Sigmoid colon (tissue), 7 donors: ENCODE measurements around the gene GNB2. TPM values are rescaled to one million over a fixed set of nuclear protein-coding genes. Genes with fewer than 3 reads are reported as not detected.
A peak's percentile ranks its signal among the peaks of the same experiment; 100 is the strongest.
"Not testable (repeated sequence)": the region's sequence is repeated elsewhere in the genome, so short reads cannot be mapped to it uniquely, and the experiment has no call there.

Experiments
- DNase-seq: peaks from one replicate; pipeline ENCODE4 v3.0.0-alpha.2; 2019
- H3K27ac ChIP-seq, 4 donors: fragments of 200-600 bp; sonication (generic); one replicate each; pipeline ENCODE4 v1.5.1; 2016 to 2019; ENCODE audit warnings: mild to moderate bottlenecking in 1 of 4
- H3K27me3 ChIP-seq, 3 donors: fragments of 200-600 bp; sonication (generic); one replicate each; pipeline ENCODE4 v1.5.1; 2019; ENCODE audit warnings: mild to moderate bottlenecking in 1 of 3
- H3K36me3 ChIP-seq, 4 donors: fragments of 200-600 bp; sonication (generic); one replicate each; pipeline ENCODE4 v1.5.1; 2016 to 2019
- H3K4me1 ChIP-seq, 4 donors: fragments of 200-600 bp; sonication (generic); one replicate each; pipeline ENCODE4 v1.5.1; 2017 to 2019
- H3K4me3 ChIP-seq, 4 donors: fragments of 200-600 bp; sonication (generic); one replicate each; pipeline ENCODE4 v1.5.1; 2017 to 2019; ENCODE audit warnings: mild to moderate bottlenecking in 2 of 4, moderate library complexity in 1 of 4
- H3K9me3 ChIP-seq, 4 donors: fragments of 200-600 bp in 3 of 4; sonication (generic) in 3 of 4; one replicate each; pipeline versions ENCODE4 v1.5.1 to v1.6.1; 2013 to 2019
- EP300 ChIP-seq, 4 donors: sonication (generic); formaldehyde crosslinking; IDR thresholded peaks; one replicate each; pipeline ENCODE4 v1.6.1; 2017; ENCODE audit warnings: antibody characterized with exemption in 4 of 4
- POLR2A ChIP-seq, 2 donors: fragments of 450-650 bp; IDR thresholded peaks; one replicate each; pipeline ENCODE4 v1.6.1; 2016; ENCODE audit warnings: antibody characterized with exemption in 2 of 2, mild to moderate bottlenecking in 2 of 2, moderate library complexity in 2 of 2
- POLR2AphosphoS5 ChIP-seq, 4 donors: sonication (generic); formaldehyde crosslinking; IDR thresholded peaks; one replicate each; pipeline ENCODE4 v1.6.1; 2017; ENCODE audit warnings: antibody characterized with exemption in 4 of 4
- WGBS, 2 donors: extraction: QIAGEN DNeasy Blood & Tissue Kit; methylation state at CpG; one replicate each; pipeline ENCODE4 v1.1.7; 2013; 5-methylcytosine and 5-hydroxymethylcytosine counted together
- intact Hi-C: fragments of 100-400 bp; cut with DNase I; formaldehyde crosslinking; loops from one replicate; pipeline ENCODE4 v1.15.1; 2023
- polyA plus RNA-seq, 3 donors: library from polyadenylated mRNA; stranded (reverse); fragments of 200-250 nt; gene quantifications; one replicate each; pipeline ENCODE4 v1.2.3, GENCODE V29; 2013
- total RNA-seq, 4 donors: library from RNA; depleted of rRNA; stranded (reverse); fragments of >200 nt; gene quantifications; one replicate each; pipeline ENCODE4 v1.1.0, GENCODE V29; 2016
- TF ChIP-seq, protein P1 (sequence below), 4 experiments: fragments of 450-650 bp in 3 of 4; fragments of 200-600 bp in 1 of 4; IDR thresholded peaks; one replicate each; pipeline ENCODE4 v1.5.1; 2016 to 2019; ENCODE audit warnings: antibody characterized with exemption in 4 of 4, mild to moderate bottlenecking in 3 of 4, moderate library complexity in 2 of 4
- donor health status: healthy with polysubstance abuse.
- donor health status: Bipolar disorder and iron deficiency.
- donor health status: healthy.

Gene GNB2
- total and polyA plus RNA-seq, 7 donors, result 133 to 286 (median 199) TPM

DNA sequence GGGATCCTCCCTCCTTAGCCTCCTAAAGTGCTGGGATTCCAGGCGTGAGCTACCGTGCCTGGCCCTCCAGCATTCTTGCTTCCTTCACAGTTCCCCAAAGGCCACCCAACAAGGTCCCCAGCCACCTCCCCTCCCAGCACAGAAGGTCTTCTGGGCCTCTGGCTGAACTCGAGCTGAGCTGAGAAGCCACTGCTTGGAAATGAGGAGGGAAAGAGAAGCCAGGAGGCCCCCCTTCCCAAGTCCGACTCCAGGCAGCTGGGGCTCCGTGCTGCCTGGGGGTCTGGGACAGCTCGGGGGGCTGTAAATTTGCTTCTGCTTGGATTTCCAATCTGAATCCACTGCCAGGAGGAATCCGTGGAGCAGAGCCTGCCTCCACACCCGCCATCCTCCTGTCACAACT, 41.2 kb downstream of the GNB2 start:
- Histone ChIP-seq H3K27ac (no peak overlapping the region), H3K36me3 (no peaks in the 10 kb centered on the region), H3K9me3 (no peaks in the 10 kb centered on the region), H3K4me1 (no peaks in the 10 kb centered on the region), H3K4me3 (no peak overlapping the region), H3K27me3 (peaks cover under 1 to 13% (median 5%) of the 10 kb centered on the region in 3 donors)
- intact Hi-C loops, result no loop called here
- WGBS, 2 donors, result 77 to 80% methylated on average over 8 of the region's 8 CpGs
- DNase-seq, result no peak
- TF ChIP-seq POLR2AphosphoS5 (IDR thresholded peaks at IDR 0.05), result no peak

DNA sequence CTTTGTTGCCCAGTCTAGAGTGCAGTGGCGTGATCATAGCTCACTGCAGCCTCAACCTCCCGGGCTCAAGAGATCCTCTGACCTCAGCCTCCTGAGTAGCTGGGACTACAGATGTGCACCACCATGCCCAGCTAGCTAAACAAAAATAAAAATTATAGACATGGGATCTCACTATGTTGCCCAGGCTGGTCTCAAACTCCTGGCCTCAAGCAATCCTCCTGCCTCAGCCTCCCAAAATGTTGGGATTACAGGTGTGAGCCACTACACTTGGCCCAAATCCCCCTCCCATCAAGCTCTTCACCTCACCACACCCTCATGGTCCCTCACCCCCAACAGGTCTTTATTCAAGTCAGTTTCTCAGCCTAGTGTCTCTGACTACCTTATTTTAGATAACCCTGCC, 43.5 kb downstream of the GNB2 start:
- H3K4me1 ChIP-seq, intact Hi-C loops, H3K9me3 ChIP-seq, H3K27ac ChIP-seq, H3K36me3 ChIP-seq, H3K4me3 ChIP-seq, DNase-seq: not testable (repeated sequence)
- WGBS, 2 donors, result 95 to 96% methylated on average over 2 of the region's 2 CpGs
- peaks cover 22 to 36% (median 23%) of the 10 kb centered on the region in 3 donors for H3K27me3 ChIP-seq

GRCh38 chr7:100719523-100720278, 46.2 kb downstream of the GNB2 start:
- intact Hi-C loops, result no loop called here
- WGBS, 2 donors, result 7 to 44% methylated on average over 8 of the region's 8 CpGs
- peaks cover 26 to 58% (median 27%) of the 10 kb centered on the region in 3 donors for H3K27me3 ChIP-seq

GRCh38 chr7:100720279-100720670, 46.7 kb downstream of the GNB2 start, which contains the start of gene EPO:
TSS of gene EPO (plus strand) at chr7:100720468. CDS start at chr7:100720981, 513 bp downstream.
- H3K4me3 ChIP-seq, result peak within 1 kb of the TSS in 2 of 4 donors; percentile 5
- H3K36me3 ChIP-seq, result no peaks in the 10 kb centered on the region
- WGBS, 2 donors, result 3 to 4% methylated on average over 21 of the region's 21 CpGs
- peaks cover 26 to 58% (median 27%) of the 10 kb centered on the region in 3 donors for H3K27me3 ChIP-seq
- intact Hi-C loops, result no loop called here
- peaks cover 0 to 12% (median 8%) of the 10 kb centered on the region in 4 donors for H3K4me1 ChIP-seq
- H3K27ac ChIP-seq, result no peak within 1 kb of the TSS
- no peak for DNase-seq
- no peaks in the 10 kb centered on the region for H3K9me3 ChIP-seq
- TF ChIP-seq POLR2AphosphoS5 (IDR thresholded peaks at IDR 0.05) (no peak), POLR2A (IDR thresholded peaks at IDR 0.05) (no peak), EP300 (IDR thresholded peaks at IDR 0.05) (no peak)
- TF ChIP-seq, protein P1, sequence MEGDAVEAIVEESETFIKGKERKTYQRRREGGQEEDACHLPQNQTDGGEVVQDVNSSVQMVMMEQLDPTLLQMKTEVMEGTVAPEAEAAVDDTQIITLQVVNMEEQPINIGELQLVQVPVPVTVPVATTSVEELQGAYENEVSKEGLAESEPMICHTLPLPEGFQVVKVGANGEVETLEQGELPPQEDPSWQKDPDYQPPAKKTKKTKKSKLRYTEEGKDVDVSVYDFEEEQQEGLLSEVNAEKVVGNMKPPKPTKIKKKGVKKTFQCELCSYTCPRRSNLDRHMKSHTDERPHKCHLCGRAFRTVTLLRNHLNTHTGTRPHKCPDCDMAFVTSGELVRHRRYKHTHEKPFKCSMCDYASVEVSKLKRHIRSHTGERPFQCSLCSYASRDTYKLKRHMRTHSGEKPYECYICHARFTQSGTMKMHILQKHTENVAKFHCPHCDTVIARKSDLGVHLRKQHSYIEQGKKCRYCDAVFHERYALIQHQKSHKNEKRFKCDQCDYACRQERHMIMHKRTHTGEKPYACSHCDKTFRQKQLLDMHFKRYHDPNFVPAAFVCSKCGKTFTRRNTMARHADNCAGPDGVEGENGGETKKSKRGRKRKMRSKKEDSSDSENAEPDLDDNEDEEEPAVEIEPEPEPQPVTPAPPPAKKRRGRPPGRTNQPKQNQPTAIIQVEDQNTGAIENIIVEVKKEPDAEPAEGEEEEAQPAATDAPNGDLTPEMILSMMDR (IDR thresholded peaks at IDR 0.05), result no peak

More at GRCh38 chr7:100719523-100720278, 46.2 kb downstream of the GNB2 start:
- no peaks in the 10 kb centered on the region for H3K9me3 ChIP-seq
- no peaks in the 10 kb centered on the region for H3K36me3 ChIP-seq
- DNase-seq, result no peak
- no peak overlapping the region for H3K27ac ChIP-seq
- no peak for TF ChIP-seq POLR2A (IDR thresholded peaks at IDR 0.05)
- TF ChIP-seq, protein P1 (IDR thresholded peaks at IDR 0.05), result no peak
- TF ChIP-seq EP300 (IDR thresholded peaks at IDR 0.05), result no peak
- TF ChIP-seq POLR2AphosphoS5 (IDR thresholded peaks at IDR 0.05), result no peak
- H3K4me1 ChIP-seq, result peaks cover 0 to 9% (median 8%) of the 10 kb centered on the region in 4 donors
- no peak overlapping the region for H3K4me3 ChIP-seq

DNA sequence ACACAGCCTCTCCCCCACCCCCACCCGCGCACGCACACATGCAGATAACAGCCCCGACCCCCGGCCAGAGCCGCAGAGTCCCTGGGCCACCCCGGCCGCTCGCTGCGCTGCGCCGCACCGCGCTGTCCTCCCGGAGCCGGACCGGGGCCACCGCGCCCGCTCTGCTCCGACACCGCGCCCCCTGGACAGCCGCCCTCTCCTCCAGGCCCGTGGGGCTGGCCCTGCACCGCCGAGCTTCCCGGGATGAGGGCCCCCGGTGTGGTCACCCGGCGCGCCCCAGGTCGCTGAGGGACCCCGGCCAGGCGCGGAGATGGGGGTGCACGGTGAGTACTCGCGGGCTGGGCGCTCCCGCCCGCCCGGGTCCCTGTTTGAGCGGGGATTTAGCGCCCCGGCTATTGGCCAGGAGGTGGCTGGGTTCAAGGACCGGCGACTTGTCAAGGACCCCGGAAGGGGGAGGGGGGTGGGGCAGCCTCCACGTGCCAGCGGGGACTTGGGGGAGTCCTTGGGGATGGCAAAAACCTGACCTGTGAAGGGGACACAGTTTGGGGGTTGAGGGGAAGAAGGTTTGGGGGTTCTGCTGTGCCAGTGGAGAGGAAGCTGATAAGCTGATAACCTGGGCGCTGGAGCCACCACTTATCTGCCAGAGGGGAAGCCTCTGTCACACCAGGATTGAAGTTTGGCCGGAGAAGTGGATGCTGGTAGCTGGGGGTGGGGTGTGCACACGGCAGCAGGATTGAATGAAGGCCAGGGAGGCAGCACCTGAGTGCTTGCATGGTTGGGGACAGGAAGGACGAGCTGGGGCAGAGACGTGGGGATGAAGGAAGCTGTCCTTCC, 47.3 kb downstream of the GNB2 start:
- peaks cover 0 to 17% (median 11%) of the 10 kb centered on the region in 4 donors for H3K4me1 ChIP-seq
- WGBS, 2 donors, result 4 to 6% methylated on average over 56 of the region's 56 CpGs
- peak overlapping the region in 2 of 4 donors; percentile 5 for H3K4me3 ChIP-seq
- no peak for DNase-seq
- H3K27ac ChIP-seq, result no peak overlapping the region
- no peaks in the 10 kb centered on the region for H3K9me3 ChIP-seq
- H3K36me3 ChIP-seq, result no peaks in the 10 kb centered on the region
- intact Hi-C loops, result no loop called here
- peaks cover 26 to 58% (median 27%) of the 10 kb centered on the region in 3 donors for H3K27me3 ChIP-seq
- no peak for TF ChIP-seq POLR2AphosphoS5 (IDR thresholded peaks at IDR 0.05)
- TF ChIP-seq EP300 (IDR thresholded peaks at IDR 0.05), result no peak
- TF ChIP-seq POLR2A (IDR thresholded peaks at IDR 0.05), result no peak
- TF ChIP-seq, protein P1 (IDR thresholded peaks at IDR 0.05), result no peak
